Non-pigmented ciliary epithelial cell (primary cell): ENCODE results near the gene DZIP1.

Experiments used
- DNase-seq: peaks from one replicate; pipeline ENCODE4 v3.0.0-alpha.2; 2010; ENCODE audit warnings: low read depth

Gene DZIP1

GRCh38 chr13:95547531-95548167 is 96.9 kb downstream of the DZIP1 start:
- no peak for DNase-seq

DNA sequence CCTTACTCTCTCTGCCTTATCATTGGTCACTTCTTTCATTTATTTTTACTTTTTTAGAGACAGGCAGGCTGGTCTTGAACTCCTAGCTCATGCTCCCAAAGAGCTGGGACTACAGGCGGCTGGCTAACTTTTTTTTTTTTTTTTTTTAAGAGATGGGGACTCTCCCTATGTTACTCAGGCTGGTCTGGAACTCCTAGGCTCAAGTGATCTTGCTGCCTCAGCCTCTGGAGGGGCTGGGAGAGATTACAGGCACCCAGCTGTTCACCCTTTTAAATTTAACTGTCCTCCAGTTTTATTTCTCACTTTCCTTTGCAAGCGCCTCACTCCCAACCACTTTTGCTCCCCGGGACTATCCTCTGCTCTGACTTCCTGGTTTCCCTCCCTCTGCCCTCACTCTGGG is 97.6 kb downstream of the DZIP1 start:
- DNase-seq = no peak

DNA sequence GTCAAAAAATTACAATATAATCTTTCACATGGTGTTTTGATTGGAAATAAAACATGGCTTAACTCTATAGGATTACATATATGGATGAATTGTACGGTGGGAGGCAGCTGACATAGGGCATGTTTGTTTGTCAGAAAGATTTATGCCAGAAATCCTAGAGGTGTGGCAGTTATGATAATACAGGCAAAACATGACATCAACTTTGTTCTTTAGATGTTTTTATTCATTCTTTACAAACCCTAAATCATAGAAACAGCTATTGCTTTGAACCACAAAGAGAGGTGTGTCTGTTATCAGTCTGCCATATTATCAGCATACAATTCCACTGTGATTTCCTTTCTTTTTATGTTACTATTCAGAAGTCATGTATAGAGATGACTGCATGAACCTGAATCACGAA is 100.2 kb downstream of the DZIP1 start:
- no peak for DNase-seq

DNA sequence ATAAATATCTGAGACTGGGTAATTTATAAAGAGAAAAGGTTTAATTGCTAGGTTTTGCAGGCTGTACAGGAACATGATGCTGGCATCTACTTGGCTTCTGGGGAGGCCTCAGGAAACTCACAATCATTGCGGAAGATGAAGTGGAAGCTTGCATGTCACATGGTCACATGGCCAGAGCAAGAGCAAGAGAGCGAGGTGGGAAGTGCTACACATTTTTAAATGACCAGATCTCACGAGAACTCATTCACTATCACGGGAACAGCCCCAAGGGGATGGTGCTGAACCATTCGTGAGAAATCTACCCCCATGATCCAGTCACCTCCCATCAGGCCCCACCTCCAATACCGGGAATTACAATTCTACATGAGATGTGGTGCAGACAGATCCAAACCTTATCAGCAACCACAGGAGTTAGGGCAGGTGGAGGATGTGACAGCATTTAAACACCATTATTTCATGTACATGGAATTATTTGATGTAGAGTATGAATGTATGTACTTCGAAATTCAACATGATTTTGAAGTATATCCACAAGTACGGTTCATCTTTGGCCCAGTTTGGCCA is 102.5 kb downstream of the DZIP1 start:
- no peak for DNase-seq

DNA sequence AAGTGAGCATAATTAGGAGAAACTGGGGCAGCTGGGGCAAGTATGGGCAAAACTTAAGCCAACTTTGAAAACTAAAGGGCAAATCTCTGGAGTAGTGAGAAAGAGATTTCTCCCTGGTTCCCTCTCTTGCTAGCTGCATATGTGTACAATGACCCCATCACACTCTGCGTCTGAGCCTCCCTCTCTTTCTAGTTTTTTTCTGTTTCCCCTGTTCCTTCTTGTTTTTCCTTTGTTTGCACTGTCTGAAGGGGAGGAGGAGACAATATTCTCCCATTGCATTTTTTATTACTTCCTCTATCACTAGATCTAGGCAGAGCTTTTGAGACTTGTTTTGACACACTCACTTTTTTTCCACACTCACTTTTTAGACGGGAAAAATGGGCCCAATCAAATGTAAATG is 103.2 kb downstream of the DZIP1 start:
- no peak for DNase-seq

GRCh38 chr13:95540888-95541287 is 103.6 kb downstream of the DZIP1 start:
- DNase-seq = no peak

DNA sequence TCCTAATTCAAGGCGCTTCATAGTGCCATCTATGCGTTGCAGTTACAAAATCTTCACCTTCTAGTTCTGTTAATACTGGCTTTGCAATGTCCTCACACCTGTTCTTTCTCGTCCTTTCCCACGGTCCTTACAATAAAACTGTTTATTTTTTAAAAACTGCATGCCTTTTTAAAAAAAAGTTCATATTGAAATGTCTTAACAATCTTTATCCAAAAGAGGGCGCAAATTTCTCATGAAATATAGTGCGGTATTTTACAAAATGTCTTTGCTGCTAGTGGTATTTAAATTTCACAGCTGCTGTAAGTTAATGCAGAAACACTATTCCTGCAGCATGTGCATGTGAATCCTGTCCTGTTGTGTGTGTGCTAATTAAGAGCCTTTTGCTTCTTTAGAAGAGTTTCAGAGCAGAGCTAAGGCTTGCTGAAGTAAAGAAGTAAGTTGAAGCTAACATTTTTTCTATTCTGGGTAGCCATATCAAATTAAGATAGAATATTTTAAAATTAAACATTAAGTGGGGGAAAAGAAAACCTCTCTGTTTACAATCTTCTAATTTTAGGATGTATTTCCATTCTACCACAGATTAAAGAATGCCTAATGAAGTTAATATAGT is 107.8 kb downstream of the DZIP1 start:
- DNase-seq = no peak

DNA sequence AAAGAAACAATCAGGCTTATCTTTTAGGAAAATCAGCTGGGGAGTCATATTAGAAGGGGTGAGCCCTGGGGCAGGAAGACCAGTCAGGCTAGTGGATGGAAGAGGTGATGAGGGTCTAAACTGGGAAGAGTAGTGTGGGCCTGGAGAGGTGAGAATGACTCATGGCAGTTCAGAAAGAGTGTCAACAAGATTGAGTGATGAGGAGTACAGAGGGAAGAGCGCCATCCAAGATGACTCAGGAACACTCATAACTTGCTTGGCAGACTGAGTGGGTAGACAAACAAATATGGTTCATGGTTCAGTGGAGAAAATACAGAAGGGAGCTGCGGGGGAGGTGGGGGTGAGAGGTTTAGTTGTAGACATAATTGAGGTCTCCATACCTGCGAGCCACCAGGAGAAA is 109.3 kb downstream of the DZIP1 start:
- DNase-seq = no peak

GRCh38 chr13:95533545-95534160 is 110.9 kb downstream of the DZIP1 start:
- DNase-seq = no peak

GRCh38 chr13:95530178-95530577 is 114.3 kb downstream of the DZIP1 start:
- no peak for DNase-seq
